AG04449 (cell line): ENCODE measurements around the gene ADRA2B.
"Not testable (repeated sequence)": the region's sequence is repeated elsewhere in the genome, so short reads cannot be mapped to it uniquely, and the experiment has no call there.

Experiments used
- CTCF ChIA-PET: fragments of 350-600 bp; formaldehyde crosslinking; extraction: SDS; loops from one replicate; lab custom pipeline; 2021; ENCODE audit warnings: antibody characterized with exemption; lab: Yijun Ruan, JAX
- POLR2A ChIA-PET: fragments of 400-600, 350-600 bp; formaldehyde crosslinking; extraction: SDS; loops from one replicate; lab custom pipeline; 2020; ENCODE audit warnings: antibody characterized with exemption, inconsistent platforms; lab: Yijun Ruan, JAX
- DNase-seq: peaks from one replicate; pipeline ENCODE4 v3.0.0-alpha.2; 2010; ENCODE audit warnings: low read depth, low spot score
- H3K4me3 ChIP-seq: 2 replicates; pipeline ENCODE4 v1.5.1; 2011; ENCODE audit warnings: low read depth, mild to moderate bottlenecking, control low read depth, low read length
- CTCF ChIP-seq: IDR thresholded peaks from one replicate; pipeline ENCODE4 v1.5.1; 2011; ENCODE audit warnings: mild to moderate bottlenecking, moderate library complexity, low read length, control low read depth, inconsistent platforms; ENCODE audit not compliant: insufficient read depth; ENCODE audit errors: missing control alignments

ADRA2B gene

DNA sequence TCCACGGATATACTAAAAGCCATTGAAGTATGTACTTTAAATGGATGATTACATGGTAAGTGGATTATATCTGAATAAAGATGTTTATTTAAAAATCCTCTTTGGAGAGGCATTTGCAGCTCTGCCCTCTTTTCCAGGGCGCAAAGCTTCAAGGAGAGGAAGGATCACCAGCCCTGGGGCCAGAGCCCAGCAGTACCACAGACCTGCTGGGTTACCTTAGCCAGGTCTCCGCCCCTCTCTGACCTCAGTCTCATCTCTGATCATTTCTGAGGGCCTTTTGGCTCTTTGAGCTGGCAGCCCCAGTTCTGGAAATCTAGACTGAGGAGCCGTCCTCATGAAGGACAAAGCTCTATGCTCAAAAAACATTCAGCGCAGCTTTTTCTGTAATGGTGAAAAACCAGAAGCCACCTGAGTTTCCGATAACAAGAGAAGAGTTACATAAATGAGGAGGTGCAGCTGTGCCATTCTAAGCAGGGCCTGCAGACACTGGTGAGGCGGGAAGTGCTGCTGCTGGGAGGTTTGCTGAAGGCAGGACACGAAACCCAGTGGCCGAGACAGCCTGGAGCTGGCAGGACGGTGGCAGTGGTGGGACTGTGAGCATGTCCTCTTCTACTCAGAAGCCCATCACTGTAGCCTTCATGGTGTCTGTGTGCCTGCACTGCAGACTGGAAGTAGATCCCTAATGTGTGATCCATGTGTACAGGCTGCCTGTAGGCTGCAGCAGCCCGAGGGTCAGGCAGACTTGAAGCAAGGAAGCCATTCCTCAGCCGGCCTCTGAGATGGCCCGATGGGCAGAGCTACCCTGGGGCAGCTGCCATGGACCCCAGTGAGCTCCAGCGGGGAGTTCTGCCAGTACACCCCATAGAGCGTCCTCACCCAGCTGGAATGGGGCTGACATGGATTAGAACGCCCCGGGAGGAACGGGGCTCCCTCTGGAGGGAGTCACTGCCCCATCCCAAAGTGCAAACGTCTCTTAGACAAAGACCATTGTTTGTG is 27.7 kb downstream of the ADRA2B start:
- H3K4me3 ChIP-seq, result no peak overlapping the region
- ChIA-PET POLR2A (no interaction called here), CTCF (interaction anchor here (0.5 to 1.5 kb wide), 3 partner anchors 28 to 178 kb away, joined by 3 to 4 read pairs (median 3); no protein-coding TSS in a partner anchor)
- TF ChIP-seq CTCF, result no peak
- no peak for DNase-seq

- ChIA-PET CTCF (interaction anchor here (1.0 to 2.0 kb wide), 5 partner anchors 12 to 94 kb away, joined by 3 to 6 read pairs (median 3); no protein-coding TSS in a partner anchor), POLR2A (no interaction called here)
- H3K4me3 ChIP-seq, result no peak overlapping the region
- no peak for DNase-seq
- TF ChIP-seq CTCF, result no peak
Measured at GRCh38 chr2:96087130-96087529, 29.2 kb downstream of the ADRA2B start.

DNA sequence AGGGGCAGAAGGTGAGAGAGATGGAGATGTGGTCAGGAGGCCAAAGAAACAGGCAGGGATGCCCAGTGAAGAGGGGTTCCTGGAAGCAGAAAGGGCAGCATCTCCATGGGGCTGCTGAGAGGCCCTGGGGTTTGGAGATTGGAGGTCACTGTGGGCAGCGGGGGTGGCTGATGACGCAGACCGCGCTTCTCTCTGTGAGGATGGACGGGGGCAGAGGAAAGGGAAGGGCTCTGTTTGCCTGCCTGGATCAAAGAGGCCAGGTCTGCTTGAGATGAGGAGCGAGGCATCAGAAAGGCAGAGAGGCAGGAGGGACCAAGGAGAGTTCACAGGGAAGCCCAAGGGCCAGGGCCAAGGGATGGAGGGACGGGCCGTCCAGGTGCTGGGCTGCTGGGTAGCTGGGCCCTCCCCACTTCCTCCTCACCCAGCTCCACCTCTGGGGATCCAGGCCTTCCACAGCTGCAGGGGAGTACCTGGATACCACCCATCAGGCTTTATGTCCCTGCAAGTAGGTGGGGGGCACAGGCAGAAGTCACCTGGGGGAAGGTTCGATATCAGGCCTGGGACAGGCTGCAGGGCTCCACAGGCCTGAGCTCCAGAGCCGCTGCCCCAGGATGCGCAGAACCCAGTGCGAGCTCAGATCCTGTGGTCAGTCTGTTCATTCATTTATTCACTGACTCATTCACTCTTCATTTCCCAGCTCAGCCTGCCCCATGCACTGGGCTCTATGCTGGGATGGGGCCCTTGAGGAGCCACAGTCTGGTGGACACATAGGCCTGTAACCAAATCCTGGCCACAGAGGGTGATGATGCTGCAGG is 30.6 kb downstream of the ADRA2B start:
- CTCF ChIA-PET, result interaction anchor here (1.4 to 2.0 kb wide), 2 partner anchors 31 to 89 kb away, joined by 3 to 6 read pairs; no protein-coding TSS in a partner anchor
- H3K4me3 ChIP-seq, result no peak overlapping the region
- DNase-seq, result no peak
- POLR2A ChIA-PET, result no interaction called here
- TF ChIP-seq CTCF, result no peak

DNA sequence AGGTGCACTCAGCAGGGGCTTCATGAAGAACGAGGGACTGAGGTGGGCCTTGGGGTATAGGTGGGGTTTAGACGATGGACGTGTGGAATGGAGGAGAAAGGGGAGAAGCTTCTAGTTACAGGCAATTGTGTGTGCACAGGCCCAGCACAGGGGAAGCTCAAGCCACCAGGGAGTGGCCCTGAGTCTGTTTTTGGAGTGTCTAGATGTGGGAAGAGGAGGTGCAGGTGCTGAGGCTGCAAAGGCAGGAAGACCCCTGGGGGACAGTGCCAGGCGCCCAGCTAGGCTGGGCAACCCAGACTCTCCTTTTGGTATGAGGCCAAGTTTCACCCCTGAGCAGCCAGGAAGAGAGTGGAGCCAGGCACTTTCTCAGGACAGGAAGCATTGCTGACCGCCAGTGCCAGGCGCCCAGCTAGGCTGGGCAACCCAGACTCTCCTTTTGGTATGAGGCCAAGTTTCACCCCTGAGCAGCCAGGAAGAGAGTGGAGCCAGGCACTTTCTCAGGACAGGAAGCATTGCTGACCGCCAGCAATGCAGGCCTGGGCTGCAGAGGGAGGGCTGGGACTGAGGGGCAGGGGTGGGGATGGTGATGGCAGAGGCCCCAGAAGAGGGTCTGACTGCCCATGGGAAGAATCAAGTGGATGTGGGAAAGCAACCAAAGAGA is 31.4 kb downstream of the ADRA2B start:
- H3K4me3 ChIP-seq, DNase-seq, POLR2A ChIA-PET, CTCF ChIA-PET: not testable (repeated sequence)

- POLR2A ChIA-PET, result no interaction called here
- no peak for DNase-seq
- no peak overlapping the region for H3K4me3 ChIP-seq
- CTCF ChIA-PET, result no interaction called here
- no peak for TF ChIP-seq CTCF
Measured at GRCh38 chr2:96083989-96084857, 32.1 kb downstream of the ADRA2B start.
